K562 (cell line): ENCODE measurements around the gene DEGS2. TPM values are rescaled to one million over a fixed set of nuclear protein-coding genes. Genes with fewer than 3 reads are reported as not detected.

ENCODE experiments used
- C11orf30 ChIP-seq: fragments of 450-650 bp; IDR thresholded peaks from 2 replicates; pipeline ENCODE4 v1.6.1; 2016; ENCODE audit warnings: low read depth, mild to moderate bottlenecking
- CBX2 ChIP-seq: fragments of 200-600 bp; sonication (generic); IDR thresholded peaks from one replicate; pipeline ENCODE4 v1.6.1; 2012; ENCODE audit warnings: mild to moderate bottlenecking, low read length, inconsistent platforms; ENCODE audit not compliant: insufficient read depth, poor library complexity, severe bottlenecking
- E2F3 ChIP-seq: fragments of 250-450 bp; sonication (Bioruptor Pico); IDR thresholded peaks from 2 replicates; pipeline ENCODE4 v1.4.0; 2020; ENCODE audit warnings: mild to moderate bottlenecking
- ELF1 ChIP-seq: fragments of 200-800 bp; sonication (Bioruptor generic); IDR thresholded peaks from 2 replicates; pipeline ENCODE4 v1.6.1; 2016; ENCODE audit warnings: missing genetic modification characterization, missing compliant biosample characterization
- HEY1 ChIP-seq: fragments of 250-450 bp; sonication (Bioruptor Pico); IDR thresholded peaks from 2 replicates; pipeline ENCODE4 v1.5.0; 2020; ENCODE audit warnings: mild to moderate bottlenecking, moderate library complexity, borderline replicate concordance
- MIER1 ChIP-seq: fragments of 450-650 bp; IDR thresholded peaks from 2 replicates; pipeline ENCODE4 v1.6.1; 2016; ENCODE audit warnings: antibody characterized with exemption, mild to moderate bottlenecking, low read depth
- NEUROD1 ChIP-seq: fragments of 150-350 bp; IDR thresholded peaks from 2 replicates; pipeline ENCODE4 v1.6.1; 2014; ENCODE audit warnings: borderline replicate concordance, low read length, low read depth; ENCODE audit not compliant: partially characterized antibody
- SMARCE1 ChIP-seq: fragments of 450-650 bp; IDR thresholded peaks from 2 replicates; pipeline ENCODE4 v1.7.1; 2016; ENCODE audit warnings: mild to moderate bottlenecking
- XRCC3 ChIP-seq: fragments of 450-650 bp; IDR thresholded peaks from 2 replicates; pipeline ENCODE4 v1.6.1; 2017; ENCODE audit warnings: mild to moderate bottlenecking, moderate library complexity
- ZBTB40 ChIP-seq, 2 experiments: fragments of 450-650 bp in 1 of 2; sonication (generic) in 1 of 2; formaldehyde crosslinking in 1 of 2; IDR thresholded peaks; 2 replicates each; pipeline versions ENCODE4 v1.7.1 to v1.9.0; 2016 to 2022; ENCODE audit warnings: inconsistent platforms in 1 of 2, mild to moderate bottlenecking in 1 of 2, missing genetic modification reagents in 1 of 2
- ZFP36 ChIP-seq: fragments of 150-350 bp; IDR thresholded peaks from 2 replicates; pipeline ENCODE4 v1.6.1; 2018; ENCODE audit warnings: low read length, low read depth; ENCODE audit not compliant: partially characterized antibody
- ZHX1 ChIP-seq: fragments of 150-350 bp; conservative IDR thresholded peaks from 2 replicates; pipeline ENCODE4 v1.6.1; 2014; ENCODE audit warnings: low read length
- ZNF347 ChIP-seq: fragments of 450-650 bp; formaldehyde crosslinking; IDR thresholded peaks from 2 replicates; pipeline ENCODE4 v1.4.0; 2020; ENCODE audit warnings: low read depth, mild to moderate bottlenecking, moderate library complexity
- ZNF449 ChIP-seq: fragments of 250-450 bp; sonication (Bioruptor Pico); IDR thresholded peaks from 2 replicates; pipeline ENCODE4 v1.8.0; 2022; ENCODE audit warnings: moderate library complexity, mild to moderate bottlenecking, inconsistent platforms
- polyA plus RNA-seq, 8 experiments: library from polyadenylated mRNA; depleted of rRNA in 4 of 8; stranded (reverse) in 5 of 8; unstranded in 3 of 8; fragments of >200 nt; fragmentation: Nextera tagmentation in 2 of 8; fragmentation: Illumina TruSeq in 1 of 8; extraction: Ambion mirVana in 2 of 8; extraction: Trizol in 1 of 8; gene quantifications; 2 replicates each; pipeline versions ENCODE4 v1.2.1 to v1.2.3, GENCODE V29; 2011 to 2014; ENCODE audit warnings: inconsistent platforms in 1 of 8, missing spikeins in 1 of 8
- total RNA-seq, 7 experiments: library from RNA; depleted of rRNA in 6 of 7; stranded (reverse); fragments of >200 nt in 6 of 7; fragmentation: Illumina TruSeq in 2 of 7; extraction: Trizol in 2 of 7; gene quantifications; 2 replicates each; pipeline versions ENCODE4 v1.2.1 to v1.2.3, GENCODE V29; 2011 to 2021; ENCODE audit warnings: low replicate concordance in 1 of 7

DEGS2 gene
- total and polyA plus RNA-seq, 9 of the 15 experiments (the other 6 are each of a cell fraction or from before 2014, with no cell fraction given) = 0.22 to 2.9 (median 0.70) TPM

DNA sequence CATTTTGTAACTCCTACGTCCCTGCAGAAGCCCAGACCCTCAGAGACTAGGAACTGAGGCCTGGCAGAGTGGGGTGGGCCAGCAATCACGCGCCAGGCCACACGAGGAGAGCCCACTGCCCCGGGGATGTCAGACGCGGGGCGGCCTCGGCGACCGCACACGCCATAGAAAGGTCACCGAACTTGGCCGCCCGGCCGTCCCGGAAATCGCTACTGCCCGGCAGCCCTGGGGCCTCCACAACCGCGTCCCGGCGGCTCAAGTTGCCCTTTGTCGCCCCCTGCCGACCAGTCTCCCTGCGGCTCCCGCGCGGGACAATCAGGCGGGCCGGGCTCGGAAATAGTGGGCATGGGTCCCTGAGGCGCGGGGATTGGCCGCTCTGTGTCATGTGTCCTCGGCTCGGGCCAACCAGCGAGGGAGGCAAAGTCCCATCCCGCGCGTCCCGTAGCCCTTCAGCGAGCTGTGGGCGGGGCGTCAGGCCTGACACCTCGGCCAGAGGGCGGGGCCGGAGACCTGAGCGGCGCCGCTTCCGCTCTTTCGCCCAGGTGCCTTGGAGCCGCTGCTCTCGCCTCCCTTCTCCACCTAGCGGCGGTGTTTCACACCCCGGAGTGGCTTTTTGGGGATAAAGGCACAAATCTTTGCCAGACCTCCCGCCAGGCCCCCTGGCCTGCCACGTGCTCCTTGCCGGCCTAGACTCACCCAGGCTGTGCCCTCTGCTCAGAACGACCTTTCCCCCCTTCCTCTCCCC is 33.4 kb upstream of the DEGS2 start (continued):
- TF ChIP-seq CBX2 (no peak), E2F3 (CRISPR knock-in tag) (peak; percentile 64; the same call in 1 of the 2 replicates), NEUROD1 (peak; percentile 49), ZHX1 (no peak), ZNF347 (CRISPR knock-in tag) (no peak), ZNF449 (CRISPR knock-in tag) (no peak), ELF1 (tag) (peak; percentile 81), C11orf30 (peak; percentile 62), ZBTB40 (IDR thresholded peaks at IDR 0.05) (no peak), ZBTB40 (CRISPR knock-in tag; IDR thresholded peaks at IDR 0.05) (no peak), ZFP36 (peak; percentile 3), HEY1 (no peak), XRCC3 (no peak), SMARCE1 (peak; percentile 76; the same call in 1 of the 2 replicates), MIER1 (no peak)
- TF ChIP-seq, all 486 proteins: peak for 129
